ENCODE results near the gene MEGF9.
"Not testable (repeated sequence)": the region's sequence is repeated elsewhere in the genome, so short reads cannot be mapped to it uniquely, and the experiment has no call there.

Gene MEGF9

DNA sequence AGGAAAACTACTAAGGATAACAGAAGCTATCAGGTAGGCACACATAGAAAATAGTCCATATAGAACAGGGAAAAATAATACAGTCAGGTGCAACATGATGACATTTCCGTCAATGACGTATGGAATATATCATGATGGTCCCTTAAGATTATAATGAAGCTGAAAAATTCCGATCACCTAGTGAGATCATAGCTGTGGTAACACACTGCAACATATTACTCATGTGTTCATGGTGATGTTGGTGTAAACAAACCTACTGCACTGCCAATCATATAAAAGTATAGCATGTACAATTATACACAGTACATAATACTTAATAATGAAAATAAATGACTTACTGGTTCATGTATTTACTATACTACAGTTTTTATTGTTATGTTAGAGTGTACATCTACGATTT, 60.0 kb downstream of the MEGF9 start:
- DNase-seq, result no peak

DNA sequence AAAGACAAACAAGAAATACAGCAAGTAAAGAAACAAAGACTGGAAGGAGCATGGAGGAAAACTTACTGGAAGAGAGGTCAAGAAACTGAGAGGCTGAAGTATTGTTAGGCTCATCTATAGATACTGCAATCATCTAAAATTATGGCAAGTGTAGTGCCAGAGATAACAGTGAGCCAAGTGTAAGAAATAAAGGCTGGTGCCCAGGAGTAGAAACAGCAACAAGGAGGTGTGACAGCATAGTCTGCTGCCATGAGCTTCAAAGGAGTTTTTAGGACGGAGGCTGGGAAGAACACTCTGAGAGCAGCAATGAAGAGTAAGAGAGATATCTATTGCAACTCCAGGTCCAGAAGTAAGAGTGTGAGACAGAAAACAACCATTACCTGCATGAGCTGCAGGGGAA, 60.5 kb downstream of the MEGF9 start:
- DNase-seq, result no peak

DNA sequence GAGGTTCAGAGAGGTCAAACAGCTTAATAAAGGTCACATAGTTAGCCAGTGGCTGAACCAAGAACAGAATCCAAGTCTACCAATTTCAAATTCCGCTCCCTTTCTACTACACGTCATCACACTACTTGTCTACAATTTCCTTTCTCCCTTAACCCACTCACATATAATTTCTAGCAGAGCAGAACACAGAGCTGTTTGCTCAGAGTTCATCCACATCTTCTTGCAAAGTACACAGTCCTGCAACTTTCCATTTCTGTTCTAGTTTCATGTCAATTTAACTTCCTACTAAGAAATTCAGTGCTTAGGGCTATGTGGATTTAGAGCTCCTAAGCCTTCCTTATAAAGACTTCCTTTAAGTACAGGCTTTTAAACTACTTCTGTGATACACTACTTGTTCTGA, 61.3 kb downstream of the MEGF9 start:
- no peak for DNase-seq

DNA sequence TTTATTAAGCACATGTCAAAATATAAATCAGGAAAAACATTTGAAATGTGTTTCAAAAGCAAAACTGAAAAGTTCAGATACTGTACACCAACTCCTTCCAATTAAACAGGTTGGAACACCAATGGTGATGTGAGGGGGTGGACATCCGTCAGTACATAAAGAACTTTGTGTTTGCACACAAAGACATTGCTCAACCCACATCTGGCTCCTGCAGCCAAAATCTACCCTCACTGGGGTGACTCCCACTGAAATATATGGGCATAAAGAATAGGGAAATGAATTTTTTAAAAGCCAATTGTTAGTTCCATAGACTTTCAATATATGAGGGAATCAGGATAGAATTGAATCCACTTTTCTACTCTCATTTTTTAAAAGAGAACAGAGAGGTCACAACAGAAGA, 63.9 kb downstream of the MEGF9 start:
- DNase-seq, result no peak

DNA sequence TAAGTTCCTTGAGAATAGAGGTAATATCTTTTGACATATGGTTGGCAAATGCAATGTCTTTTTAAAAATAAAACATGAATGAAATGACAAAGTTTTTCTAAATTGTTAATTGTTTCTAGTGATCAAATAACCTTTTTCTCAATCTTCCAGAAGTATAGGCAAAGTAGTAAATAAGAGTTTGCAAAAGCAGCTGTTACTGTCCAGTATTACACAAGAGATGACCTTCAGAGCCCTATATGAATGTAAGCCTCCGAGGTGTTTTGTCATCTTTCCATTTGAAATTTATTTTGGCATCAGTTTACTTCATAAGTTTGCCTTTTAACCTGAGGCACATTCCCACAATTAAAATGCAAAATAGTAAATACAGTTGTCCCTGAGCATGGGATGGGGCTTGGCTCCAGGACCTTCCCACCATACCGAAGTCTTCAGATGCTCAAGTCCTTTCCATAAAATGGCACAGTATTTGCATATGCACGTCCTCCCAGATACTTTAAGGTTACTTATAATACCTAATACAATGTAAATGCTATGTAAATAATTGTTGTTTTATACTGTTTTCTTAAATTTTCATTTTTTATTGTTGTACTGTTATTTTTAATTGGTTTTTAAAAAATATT, 65.6 kb downstream of the MEGF9 start:
- no peak for DNase-seq

DNA sequence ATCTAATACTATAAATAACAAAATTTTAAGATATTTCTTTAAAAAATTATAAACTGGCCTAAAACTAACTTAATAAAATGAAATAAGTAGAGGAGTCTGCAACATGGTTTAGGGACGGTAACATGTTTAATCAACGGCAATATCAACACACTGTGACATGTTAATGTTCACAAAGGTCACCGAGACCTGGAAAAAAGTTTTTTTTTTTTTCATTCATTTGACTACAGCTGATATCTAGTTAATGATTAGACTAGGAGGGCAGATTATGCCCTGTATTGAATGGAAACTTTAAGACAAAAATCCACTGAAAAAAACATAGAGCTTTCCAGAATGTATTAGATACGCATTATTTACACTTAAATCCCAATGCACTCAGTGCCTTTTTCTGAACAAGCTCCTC, 67.3 kb downstream of the MEGF9 start:
- no peak for DNase-seq

DNA sequence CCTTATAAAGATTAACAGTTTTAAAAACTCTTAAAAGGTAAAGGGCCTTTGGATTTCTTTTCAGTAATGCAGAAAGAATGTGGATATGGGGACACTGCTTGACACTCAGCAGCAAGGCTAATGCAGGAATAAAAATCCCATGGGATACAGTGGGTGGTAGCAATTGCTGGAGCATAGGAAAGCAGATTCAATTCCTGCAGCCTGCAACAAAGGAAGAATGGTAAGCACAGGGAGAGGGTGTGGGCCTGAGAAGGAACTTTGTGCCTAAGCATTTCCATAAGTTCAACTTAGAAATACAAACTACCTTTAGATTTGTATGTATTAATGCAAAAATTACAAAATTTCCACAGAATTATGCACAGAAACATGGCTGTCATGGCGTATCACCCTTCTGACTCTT, 68.5 kb downstream of the MEGF9 start:
- no peak for DNase-seq

DNA sequence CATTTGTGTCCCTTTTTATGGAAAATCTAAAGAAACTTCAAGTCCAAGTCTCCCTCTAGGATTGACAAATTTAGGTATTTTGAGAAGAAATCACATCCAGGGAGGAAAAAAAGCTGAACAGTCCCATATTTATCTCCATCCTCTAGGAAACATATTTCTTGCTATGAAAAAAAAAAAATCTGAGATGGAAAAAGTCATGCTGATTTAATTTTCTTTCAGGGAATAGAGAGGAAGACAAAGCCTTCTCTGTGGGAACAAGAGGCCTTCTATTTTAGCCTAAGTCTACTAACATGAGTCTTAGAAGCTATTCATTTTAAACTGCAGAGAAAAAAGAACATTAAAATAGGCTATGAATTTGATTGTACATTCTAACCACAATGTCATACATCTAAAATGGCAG, 71.2 kb downstream of the MEGF9 start:
- no peak for DNase-seq

DNA sequence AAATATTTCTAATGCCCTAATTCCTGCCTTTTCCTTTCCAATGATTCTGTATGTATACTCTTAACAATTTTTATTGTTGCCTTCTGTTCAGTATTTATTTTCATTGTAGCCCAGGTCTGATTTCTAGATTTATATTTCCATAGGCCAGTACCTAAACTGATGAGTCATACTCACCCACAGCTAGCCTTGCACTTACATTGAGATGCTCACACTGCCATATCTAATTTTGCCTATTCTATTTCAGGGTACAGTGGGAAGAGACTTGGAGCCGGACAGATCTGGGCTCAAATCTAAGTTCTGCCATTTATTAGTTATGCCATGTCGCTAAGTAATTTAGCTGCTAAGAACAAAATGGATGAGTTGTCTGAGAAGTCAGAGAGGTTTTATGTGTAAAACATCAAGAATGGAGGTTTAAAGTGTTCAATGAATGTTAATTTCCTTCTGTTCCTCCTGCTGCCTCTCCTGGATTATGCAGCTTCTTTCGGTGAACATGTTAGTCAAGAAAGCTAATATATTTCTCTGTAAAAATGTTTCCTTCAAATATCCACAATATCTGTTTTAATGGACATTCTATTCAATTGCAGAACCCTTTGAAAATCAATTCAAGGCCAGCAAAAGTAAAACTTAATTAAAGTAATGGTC, 72.0 kb downstream of the MEGF9 start:
- DNase-seq, result no peak

DNA sequence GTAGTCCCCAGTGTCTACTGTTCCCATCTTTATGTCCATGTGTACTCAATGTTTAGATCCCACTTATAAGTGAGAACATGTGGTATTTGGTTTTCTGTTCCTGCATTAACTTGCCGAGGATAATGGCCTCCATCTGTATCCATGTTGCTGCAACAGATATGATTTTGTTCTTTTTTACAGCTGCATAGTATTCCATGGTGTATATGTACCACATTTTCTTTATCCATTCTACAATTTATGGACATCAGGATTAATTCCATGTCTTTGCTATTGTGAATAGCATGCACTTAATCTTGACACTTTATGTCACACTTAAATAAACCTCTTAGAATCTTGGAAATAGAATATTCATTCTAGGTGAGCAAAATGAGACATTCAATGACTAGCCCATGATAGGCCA, 73.4 kb downstream of the MEGF9 start:
- DNase-seq, result not testable (repeated sequence)

DNA sequence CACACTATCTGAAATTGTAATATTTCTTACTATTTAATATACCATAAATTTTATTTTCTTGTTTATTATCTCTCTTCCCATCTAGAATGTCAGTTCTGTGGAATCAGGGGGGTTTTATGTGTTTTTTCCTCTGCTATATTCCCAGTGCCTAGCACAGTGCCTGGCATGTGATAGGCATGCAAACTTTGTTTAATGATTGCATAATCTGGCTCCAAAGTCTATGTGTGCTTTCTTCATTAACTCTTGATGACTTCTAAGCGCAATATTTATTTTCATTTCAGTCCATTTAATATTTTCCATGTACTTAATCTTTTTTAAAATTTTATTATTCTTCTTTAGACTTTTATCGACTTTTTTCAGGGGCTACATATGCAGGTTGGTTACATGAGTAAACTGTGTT, 73.9 kb downstream of the MEGF9 start:
- DNase-seq, result no peak

DNA sequence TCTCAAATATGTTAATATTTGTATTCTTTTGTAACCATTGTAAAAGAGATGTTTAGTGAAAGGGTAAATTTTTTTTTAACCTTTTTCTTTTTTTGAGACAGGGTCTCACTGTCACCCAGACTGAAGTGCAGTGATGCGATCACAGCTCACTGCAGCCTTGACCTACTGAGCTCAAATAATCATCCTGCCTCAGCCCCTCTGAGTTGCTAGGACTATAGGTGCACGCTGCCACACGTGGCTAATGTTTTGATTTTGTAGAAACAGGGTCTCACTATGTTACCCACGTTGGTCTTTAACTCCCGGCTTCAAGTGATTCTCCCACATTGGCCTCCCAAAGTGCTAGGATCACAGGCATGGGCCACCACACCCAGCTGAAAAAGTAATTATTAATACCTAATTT, 76.4 kb downstream of the MEGF9 start:
- no peak for DNase-seq

DNA sequence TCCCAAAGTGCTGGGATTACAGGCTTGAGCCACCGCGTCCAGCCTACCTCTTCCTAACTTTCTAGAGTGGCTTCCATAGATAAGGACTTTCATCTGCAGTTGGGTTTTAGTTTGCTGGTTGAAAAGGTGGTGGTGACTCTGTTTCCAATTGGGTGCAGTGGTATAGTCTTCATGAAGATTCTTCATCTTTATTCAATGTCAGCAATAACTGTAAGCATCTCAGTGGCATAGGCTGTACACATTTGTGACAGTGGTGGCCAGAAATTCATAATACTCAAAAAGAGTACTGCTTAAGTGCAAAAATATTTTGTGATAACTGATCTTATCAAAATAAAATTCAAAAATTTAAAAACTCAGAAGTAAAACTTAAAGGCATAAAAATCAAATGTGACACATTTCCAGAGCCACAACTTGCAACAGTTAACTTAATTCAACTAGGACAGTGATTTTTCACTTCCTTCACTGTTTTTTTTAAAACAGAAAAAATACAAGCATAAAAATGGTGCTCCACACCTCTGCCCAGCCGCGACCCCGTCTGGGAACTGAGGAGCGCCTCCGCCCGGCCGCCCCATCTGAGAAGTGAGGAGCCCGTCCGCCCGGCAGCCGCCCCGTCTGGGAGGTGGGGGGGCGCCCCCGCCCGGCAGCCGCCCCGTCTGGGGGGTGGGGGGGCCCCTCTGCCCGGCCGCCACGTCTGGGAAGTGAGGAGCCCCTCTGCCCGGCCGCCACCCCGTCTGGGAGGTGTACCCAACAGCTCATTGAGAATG, 77.9 kb downstream of the MEGF9 start:
- no peak for DNase-seq

DNA sequence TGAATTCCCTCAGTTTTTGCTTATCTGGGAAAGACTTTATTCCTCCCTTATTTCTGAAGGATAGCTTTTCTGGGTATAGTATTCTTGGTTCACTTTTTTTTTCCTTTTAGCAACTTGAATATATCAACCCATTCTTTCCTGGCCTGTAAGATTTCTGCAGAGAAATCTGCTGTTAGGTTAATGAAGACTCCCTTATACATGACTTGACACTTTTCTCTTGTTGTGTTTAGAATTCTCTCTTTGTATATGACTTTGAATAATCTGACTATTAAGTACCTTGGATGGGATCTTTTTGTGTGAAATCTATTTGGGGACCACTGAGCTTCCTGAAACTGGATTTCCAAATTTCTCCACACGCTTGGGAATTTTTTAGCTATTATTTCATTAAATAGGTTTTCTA, 79.3 kb downstream of the MEGF9 start:
- no peak for DNase-seq

DNA sequence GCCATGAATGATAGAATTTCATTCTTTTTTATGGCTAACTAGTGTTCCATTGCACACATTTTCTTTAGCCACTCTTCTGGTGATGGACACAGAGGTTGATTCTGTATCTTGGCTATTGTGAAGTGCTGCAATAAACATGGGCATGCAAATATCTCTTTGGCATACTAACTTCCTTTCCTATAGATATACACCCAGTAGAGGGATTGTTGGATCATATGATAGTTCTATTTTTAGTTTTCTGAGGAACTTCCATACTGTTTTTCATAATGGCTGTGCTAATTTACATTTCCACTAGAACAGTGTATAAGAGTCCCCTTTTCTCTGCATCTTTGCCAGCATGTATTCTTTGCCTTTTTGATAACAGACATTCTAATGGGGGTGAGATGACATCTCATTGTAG, 83.9 kb downstream of the MEGF9 start:
- DNase-seq, result no peak

DNA sequence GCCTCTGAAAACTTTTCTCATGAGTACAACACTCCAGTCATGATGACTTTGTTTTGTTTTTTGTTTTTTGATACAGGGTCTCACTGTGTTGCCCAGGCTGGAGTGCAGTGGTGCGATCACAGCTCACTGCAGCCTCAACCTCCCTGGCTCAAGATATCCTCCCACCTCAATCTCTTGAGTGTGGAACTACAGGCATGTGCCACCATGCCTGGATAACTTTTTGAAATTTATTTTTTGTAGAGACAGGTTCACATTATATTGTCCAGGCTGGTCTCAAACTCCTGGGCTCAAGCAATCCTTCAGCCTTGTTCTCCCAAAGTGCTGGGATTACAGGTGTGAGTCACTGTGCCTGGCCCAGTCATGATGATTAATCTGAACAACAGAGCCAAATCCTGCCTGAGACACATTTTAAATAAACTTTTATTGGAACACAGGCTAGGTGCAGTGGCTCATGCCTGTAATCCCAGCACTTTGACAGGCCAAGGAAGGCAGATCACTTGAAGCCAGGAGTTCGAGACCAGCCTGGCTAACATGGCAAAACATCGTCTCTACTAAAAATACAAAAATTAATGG, 85.3 kb downstream of the MEGF9 start:
- DNase-seq, result not testable (repeated sequence)

DNA sequence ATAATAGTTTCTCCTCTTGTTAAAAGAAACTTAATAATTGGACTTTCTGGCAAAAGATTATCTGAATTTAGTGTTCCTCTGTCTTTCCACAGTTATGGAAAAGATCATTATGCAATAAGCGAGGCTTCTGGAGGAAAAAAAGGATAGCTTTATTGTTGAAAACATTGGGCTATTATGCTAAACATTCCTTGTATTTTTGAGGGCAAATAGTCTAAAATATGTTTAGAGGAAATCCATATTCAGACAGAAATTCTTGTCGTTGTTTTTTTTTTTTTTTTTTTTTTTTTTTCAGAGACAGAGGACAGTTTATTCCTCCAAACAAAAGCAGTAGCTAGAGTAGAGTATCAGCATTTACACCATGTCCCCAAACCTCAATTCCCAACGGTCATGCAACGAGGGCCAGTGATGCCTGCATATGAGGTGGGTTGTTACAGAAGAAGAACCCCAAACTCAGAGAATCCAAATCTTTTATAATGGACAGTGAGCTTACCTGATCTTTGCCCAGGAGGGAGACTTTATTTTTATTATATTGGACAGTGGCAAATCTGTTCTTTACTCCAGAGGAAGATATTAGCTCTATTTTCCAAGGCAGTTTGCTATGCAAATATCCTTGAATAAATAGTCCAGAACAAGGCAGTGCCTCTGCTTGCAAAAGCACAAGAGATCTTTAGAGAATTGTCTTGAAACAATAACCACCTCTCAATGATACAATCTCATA, 85.9 kb downstream of the MEGF9 start:
- DNase-seq, result no peak

DNA sequence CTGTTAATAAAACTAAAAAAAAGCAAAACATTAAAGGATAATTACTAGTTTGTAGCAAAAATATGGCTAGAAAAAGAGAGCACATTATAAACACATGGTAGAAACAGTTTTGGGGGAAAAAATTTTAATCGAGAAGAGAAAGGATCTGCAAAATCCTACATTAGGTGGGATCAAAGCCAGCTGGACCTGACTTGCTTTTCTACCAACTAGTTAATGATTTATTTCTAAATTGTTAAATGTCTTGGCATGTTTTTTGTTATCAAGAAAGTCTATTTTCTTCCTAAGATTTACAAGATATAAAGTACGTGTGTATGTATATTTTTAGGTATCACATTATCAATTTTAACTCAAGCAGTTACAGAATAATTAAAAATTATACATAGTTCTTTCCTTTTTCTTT, 87.2 kb downstream of the MEGF9 start:
- no peak for DNase-seq

DNA sequence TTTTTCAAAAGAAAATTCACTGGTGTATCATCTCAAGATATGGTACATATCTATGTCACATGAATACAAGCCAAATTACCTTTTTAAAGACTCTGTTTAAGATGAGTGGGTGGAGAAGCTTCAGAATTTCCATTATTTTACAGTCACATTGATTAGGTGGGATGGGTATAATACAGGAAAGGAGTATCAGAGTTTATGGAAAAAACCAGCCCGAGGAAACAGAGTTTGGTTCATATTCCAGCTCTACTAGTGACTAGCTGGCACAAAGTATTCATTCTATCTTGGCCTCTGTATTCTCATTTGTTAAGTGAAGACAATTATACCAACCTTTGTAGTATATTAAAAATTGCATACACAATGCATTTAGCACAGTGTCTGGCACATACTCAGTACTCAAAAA, 87.8 kb downstream of the MEGF9 start:
- DNase-seq, result no peak

DNA sequence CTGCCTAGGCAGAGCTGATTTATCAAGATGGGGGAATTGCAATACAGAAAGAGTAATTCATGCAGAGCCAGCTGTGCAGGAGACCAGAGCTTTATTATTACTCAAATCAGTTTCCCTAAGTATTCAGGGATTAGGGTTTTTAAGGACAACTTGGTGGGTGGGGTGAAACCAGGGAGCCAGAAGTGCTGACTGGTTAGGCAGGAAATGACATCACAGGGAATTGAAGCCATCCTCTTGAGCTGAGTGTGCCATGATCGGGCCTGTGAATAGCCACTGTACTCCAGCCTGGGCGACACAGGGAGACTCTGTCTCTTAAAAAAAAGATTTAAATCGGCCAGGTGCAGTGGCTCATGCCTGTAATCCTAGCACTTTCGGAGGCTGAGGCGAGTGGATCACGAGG, 89.0 kb downstream of the MEGF9 start:
- DNase-seq, result no peak

DNA sequence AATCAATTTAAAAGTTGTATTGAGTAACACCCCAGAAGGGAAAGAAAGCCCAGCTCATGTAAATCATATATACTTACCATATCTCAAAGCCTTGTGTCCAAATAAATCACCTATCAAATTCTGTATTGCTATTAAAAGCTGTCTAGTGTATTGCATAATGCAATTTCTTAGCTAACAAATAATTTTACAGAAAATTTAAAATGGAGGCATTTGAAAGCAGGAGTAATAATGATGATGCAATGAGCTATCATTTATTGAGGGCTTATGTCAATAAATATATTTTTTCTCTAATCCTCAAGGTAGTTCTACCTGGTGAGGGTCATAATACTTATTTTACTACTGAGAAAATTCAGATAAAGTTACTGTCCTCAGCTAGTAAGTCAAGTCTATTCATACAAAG, 91.5 kb downstream of the MEGF9 start:
- DNase-seq, result no peak

DNA sequence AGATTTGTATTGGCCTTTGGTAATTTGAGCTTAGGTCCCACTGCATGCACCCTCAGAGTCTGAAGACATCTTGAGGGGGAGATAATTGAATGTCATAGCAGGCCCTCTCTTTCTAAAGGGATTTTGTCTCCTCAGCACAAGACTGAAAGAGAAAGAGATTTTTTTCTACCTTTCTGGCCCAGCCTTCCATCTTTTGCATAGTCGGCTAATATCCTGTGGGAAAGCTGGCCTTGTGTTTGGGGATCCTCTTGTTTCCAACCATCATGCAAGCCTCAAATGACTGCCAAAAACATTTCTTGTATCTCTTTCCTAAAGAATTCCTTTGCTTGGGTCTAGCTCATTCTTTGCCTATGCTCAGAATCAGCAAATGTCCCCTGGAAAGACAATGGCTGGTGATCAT, 92.3 kb downstream of the MEGF9 start:
- no peak for DNase-seq

All from NCI-H1436 treated with DMSO at 0.1 percent for 48 hours (cell line).